ENCODE results near the gene BMS1.

DNA sequence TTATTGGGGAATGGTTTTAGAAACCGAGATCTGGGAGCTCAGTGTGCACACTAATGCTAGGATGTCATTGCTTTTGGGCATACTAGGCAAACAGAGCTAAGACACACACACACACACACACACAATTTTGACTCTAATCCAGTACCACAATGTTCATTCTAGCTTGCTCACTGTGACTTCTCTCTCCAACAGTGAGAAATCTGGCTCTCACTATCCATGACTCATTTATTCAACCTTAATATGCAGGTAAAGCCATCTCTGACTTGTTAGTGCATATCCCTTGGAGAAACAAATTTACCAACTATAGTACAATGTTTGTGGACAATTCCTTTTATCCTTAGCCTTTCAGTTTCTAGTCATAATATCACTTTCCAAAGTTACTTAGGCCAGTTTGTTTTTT is 5.9 kb upstream of the BMS1 start:
- TF ChIP-seq CTCF (IDR thresholded peaks at IDR 0.05 in 2 of 3, conservative IDR thresholded peaks at IDR 0.05 in 1 of 3; ENCODE audit: borderline replicate concordance in 1 of 3, insufficient read depth in 1 of 3, low read depth in 2 of 3, low read length in 2 of 3) (no peak), POLR2A (IDR thresholded peaks at IDR 0.05; ENCODE audit: borderline replicate concordance, extremely low read depth, insufficient read depth, insufficient read length) (no peak), SP1 (IDR thresholded peaks at IDR 0.05; ENCODE audit: low read depth) (no peak)
